Activated CD4-positive, alpha-beta T cell treated with anti-CD3 and anti-CD28 coated beads, Interleukin-2, amount 50 U/mL, for 4 hours (primary cell): ENCODE results near the gene CLEC16A.

Experiments
- DNase-seq, 2 experiments: peaks; one replicate each; pipeline ENCODE4 v3.0.0-alpha.2; 2020

CLEC16A gene

DNA sequence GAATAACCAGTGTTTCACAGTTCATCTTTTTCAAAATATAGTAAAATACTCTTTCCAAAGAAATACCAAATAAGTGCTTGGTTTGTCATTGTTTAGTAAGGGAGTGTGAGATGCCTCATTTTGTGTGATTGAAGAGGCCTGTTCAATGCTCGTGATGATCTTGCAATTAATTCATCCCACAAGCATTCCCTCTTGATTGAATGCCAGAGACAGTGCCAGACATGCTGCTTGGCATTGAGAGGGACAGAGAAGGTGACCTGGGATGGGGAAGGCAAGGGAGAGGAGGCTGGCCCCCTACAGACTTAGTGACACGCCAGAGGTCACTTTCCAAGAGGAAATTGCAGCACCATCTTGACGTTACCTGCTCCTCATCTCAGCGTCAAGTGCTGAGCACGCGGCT lies 49.3 kb downstream of the CLEC16A start:
- DNase-seq, result no peak

DNA sequence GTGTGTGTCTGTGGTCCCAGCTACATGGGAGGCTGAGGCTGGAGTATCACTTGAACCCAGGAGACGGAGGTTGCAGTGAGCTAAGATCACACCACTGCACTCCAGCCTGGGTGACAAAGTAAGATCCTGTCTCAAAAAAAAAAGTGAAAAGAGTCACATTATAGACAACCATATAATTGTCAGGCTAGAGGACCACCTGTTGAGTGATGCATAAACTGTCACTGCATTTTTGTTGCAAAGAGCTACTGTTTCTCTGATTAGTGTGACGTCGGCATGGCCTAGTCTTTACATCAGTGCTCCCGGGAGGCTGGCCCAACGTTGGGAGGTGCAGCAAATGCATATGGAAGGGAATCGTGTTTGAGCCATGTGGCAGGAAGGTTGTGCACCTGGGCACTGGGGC lies 50.2 kb downstream of the CLEC16A start:
- DNase-seq, result no peak

GRCh38 chr16:10995565-10995964 lies 51.2 kb downstream of the CLEC16A start:
- no peak for DNase-seq

- no peak for DNase-seq
Observed at GRCh38 chr16:10997485-10997884, 53.1 kb downstream of the CLEC16A start.

- no peak for DNase-seq
Observed at GRCh38 chr16:10999300-10999699, 54.9 kb downstream of the CLEC16A start.

GRCh38 chr16:11001611-11002010 lies 57.2 kb downstream of the CLEC16A start:
- DNase-seq, result no peak

DNA sequence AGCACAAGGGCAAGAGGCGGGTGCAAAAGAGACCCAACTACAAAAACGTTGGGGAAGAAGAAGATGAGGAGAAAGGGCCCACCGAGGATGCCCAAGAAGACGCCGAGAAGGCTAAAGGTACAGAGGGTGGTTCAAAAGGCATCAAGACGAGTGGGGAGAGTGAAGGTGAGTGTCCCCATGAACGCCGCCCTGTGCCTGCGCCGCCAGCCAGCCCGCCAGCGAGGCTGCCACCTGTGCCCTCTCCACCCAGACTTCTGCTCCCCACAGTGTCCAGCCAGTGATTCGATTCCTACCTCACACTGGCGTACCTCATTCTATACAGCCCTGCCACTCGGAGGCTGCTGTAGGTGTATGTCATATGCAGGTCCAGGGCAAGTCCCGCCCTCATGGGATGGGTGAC lies 58.8 kb downstream of the CLEC16A start:
- DNase-seq, result no peak

GRCh38 chr16:11004351-11004750 lies 60.0 kb downstream of the CLEC16A start:
- DNase-seq, result no peak

DNA sequence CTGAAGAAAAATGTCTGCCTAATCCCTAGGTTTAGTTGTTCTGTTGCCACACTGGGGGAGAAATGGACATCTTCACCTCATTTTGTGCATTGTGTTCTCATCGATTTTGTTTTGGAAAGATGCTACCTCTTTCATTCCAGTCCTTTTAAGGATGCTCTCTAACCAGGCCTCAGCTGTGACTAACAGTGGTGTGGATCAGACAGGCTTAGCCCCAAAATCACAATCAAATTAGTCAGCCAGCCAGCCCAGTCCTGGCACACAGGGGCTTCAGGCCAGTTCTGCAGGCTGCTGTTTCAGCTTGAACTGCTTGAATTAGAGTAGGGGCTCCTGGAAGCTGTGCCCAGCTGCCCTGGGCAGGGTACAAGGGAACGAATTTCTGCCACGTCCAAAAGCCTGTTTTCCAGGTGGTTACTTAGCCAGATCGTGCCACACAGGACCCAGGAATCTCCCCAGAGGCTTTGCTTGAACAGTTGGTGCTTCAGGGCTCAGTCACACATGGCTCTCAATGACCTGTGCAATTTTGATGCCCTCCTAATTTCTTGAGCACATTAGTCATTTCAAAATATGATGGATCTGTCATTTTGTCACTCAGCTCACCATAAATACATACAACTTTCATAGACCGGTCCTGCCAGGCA lies 60.7 kb downstream of the CLEC16A start:
- no peak for DNase-seq

DNA sequence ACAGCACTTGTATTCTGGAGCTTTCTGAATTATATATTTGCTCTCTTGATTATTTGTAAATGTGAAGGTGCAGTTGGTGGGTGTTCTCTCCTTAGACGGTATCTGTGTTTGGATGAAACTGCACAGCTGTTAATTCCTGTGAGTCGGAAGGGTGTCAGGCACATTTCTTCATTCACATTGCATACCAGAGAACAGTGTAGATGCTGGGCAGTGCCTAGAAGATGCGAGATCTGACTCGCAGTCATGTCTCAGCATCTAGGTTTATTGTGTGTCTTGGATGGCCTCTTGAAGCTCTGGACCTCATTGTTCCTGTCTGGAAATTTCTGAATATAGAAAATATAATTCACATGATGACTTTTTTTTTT lies 61.2 kb downstream of the CLEC16A start:
- DNase-seq, result no peak

GRCh38 chr16:11006656-11007055 lies 62.3 kb downstream of the CLEC16A start:
- DNase-seq, result no peak

- DNase-seq, result no peak
Observed at GRCh38 chr16:11007714-11008280, 63.4 kb downstream of the CLEC16A start.

DNA sequence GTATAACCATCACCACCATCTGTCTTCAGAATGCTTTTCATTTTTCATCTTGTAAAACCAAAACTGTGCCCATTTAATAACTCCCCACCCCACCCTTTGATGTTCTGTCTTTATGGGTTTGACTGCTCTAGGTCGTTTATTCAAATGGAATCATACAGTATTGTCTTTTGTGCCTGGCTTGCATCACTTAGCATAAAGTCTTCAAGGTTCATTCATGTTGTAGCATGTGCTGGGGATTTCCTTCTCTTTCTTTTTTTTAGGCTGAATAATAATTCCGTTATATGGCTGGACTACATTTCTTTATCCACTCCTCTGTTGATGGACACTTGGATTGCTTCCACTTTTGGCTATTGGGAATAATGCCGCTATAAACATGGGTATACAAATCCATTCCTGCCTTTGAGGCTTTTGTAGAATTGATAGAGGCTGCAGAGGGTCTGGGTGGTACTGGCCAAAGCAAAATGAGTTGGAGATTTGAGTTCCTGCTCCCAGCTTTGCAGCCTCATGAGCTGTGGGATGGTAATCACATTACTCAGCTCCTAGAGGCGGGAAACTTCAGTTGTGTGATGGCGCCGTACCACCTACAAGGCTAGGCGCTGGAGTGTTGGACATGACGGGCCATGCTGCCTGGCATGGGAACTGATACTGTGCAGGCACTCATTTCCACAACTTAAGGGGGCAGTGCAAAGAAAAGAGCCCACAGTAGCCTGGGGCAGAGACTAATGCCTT lies 64.8 kb downstream of the CLEC16A start:
- DNase-seq, result no peak

- no peak for DNase-seq
Observed at GRCh38 chr16:11010575-11011221, 66.3 kb downstream of the CLEC16A start.

DNA sequence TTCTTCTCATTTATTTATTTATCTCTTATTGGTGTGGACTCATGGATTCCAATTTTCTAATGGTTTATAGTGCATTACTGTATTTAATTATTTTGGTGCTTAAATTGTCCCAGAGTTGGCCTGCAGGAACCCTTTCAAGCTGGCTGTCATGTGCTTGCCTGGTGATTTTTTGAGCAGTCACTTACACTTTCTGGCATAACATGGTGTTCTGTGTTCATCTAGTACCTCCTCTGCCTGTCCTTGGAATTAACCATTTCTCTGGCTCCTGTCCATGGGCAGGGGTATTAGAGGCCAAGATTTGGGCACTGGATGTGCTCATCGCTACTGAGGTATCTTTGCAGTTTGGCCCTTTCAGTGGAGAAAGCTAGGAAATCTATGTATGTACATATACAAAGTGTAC lies 67.0 kb downstream of the CLEC16A start:
- no peak for DNase-seq

DNA sequence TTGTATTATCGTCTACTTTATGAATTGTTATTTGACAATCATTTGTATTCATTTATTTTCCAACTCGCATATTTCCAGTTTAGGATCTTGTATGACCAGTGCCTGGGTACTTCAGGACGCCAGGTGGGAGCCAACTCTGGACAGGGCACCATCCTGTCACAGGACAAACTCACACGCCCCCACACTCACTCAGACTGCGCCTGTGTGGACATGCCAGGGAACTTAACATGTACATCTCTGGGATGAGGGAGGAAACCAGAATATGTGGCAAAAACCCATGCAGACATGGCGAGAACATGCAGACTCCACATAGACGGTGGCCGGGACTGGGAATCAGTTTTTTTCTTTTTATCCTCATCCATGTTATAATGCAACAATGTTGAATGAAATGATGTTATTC lies 68.5 kb downstream of the CLEC16A start:
- DNase-seq, result no peak

DNA sequence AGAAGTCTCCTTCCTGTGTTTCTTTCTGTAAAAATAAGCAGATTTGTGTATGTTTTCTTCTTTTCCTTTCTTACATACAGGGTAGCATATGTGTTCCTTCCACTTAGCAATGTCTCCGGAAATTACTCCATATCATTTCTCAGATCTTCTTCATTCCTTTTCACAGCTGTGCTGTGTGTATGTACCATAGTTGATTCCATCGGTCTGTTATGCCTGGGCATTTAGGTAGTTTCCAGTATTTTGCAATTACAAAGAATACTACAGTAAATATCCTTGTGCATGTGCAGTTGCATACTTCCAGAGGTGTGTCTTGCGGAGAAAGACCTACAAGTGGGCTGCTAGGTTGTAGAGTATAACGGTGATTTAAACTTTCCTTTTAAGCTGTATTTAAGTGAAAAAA lies 69.8 kb downstream of the CLEC16A start:
- DNase-seq, result no peak

GRCh38 chr16:11015076-11015475 lies 70.7 kb downstream of the CLEC16A start:
- DNase-seq, result no peak

DNA sequence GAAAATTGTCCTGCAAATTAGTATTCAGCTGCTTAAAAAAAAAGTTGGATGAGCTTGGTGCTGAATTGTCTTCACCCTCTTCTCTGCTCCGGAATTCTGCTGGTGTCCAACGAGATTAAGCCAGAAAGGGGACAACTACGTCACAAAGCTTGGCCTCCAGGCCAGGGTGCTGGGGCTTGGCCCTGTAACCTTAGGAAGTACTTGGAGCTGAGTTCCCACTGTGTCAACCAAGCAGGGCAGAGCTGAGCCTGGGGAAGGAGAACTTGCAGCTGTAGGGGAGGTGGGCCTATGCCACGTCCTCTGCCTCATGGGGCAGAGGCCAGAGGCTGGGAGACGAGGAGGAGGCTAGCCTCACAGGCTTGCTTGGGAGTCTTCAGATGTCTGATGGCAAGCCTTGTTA lies 71.2 kb downstream of the CLEC16A start:
- no peak for DNase-seq

- DNase-seq, result no peak
Observed at GRCh38 chr16:11016524-11016988, 72.2 kb downstream of the CLEC16A start.

DNA sequence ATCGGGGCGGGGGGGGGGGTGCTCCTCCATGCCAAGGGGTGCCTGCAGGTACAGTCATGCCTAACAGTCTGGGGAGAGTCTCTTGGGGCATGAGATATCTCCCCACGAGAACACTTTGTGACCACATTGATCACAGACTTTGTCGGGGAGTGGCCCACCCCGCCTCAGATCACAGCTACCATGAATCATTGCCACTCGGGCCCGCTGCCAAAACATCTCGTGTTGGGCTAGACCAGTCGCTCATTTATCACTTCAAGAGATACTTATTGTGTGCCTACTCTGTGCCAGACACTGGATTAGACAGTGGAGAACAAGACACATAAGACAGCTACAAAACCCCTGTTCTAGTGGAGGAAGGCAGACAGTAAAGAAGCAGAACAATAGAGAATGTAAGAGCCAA lies 72.6 kb downstream of the CLEC16A start:
- DNase-seq, result peak in 1 of 2 experiments; percentile 5

GRCh38 chr16:11017499-11017898 lies 73.1 kb downstream of the CLEC16A start:
- DNase-seq, result no peak

GRCh38 chr16:11020388-11020787 lies 76.0 kb downstream of the CLEC16A start:
- DNase-seq, result no peak
